ENCODE data around the gene SEMA6B.

Gene SEMA6B

DNA sequence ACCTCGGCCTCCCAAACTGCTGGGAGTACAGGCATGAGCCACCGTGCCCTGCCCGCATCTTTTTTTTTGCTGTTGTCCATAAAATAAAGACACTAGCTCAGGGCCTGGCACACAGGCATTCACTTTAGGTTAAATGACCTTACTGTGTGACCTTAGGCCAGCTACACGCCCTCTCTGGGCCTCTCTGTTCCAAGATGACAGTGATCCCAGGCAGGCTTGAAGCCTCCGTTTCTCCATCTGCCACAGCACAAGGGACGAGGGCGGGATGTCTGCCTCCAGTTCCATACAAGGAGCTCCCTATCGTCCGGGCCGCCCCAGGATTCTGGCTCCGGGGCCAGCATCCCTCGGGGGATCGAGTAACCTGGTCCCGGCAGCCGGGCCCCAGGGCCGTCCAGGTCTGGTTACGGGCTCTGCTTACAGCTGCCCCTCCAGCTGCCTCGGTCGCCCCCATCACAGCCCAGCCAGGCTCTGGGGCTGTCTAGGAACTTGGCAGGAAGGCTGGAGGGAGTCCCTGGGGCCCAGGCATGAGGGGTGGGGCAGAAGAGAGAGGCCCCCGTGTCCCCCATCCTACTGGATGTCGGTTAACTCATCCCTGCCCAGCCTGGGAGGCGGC is 11.9 kb upstream of the SEMA6B start:
- DNase-seq: no peak

DNA sequence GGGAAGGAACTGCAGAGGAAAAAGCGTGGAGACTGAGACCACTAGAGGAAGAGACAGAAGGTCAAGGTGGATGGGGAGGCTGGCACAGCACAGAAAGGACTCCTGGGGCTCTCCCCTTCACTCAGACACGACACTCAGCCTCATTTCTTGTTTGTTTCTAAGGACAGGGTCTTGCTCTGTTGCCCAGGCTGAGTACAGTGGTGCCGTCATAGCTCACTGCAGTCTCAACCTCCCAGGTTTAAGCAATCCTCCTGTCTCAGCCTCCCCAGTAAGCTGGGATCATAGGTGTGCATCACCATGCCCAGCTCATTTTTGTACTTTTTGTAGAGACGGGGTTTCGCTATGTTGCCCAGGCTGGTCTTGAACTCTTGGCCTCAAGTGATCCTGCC is 11.4 kb upstream of the SEMA6B start:
- no peak for DNase-seq

DNA sequence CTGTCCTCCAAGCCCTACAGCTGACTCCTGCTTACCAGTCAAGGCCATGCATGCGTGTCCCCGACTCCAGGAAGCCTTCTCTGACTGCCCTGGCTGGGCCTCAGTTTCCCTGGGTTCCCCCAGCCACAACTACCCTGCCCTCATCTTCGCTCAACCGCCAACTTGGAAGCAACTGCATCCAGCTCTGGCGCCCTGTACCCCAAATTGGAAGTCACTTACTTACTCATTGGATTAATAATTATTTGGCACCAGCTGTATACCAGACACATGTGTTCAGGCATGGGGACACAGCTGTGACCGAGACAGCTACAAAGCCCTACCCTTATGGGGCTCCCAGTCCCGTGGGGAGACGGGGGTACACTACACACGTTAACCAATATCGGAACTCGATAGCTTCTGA is 10.9 kb upstream of the SEMA6B start:
- no peak for DNase-seq

DNA sequence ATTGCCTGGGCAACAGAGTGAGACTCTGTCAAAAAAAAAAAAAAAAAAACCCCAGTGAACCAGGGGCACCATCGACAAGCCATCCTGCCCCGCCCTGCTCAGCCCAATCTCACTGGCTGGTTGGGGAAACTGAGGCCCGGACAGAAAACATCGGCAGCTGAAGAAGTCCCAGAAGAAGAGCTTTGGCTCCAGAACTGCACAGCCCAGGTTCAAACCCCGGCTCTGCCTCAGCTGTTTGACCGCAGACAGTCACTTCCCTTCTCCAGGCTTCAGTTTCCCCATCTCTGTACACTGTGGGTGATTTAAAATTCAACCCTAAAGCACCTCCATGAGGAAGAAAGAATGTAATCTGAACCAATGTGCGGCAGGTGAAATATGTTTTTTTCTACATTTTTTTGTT is 9.4 kb upstream of the SEMA6B start:
- peak; percentile 71 to 85 (median 79) for DNase-seq

GRCh38 chr19:4567584-4568071 is 8.1 kb upstream of the SEMA6B start:
- DNase-seq: peak; percentile 84 to 89 (median 86)

DNA sequence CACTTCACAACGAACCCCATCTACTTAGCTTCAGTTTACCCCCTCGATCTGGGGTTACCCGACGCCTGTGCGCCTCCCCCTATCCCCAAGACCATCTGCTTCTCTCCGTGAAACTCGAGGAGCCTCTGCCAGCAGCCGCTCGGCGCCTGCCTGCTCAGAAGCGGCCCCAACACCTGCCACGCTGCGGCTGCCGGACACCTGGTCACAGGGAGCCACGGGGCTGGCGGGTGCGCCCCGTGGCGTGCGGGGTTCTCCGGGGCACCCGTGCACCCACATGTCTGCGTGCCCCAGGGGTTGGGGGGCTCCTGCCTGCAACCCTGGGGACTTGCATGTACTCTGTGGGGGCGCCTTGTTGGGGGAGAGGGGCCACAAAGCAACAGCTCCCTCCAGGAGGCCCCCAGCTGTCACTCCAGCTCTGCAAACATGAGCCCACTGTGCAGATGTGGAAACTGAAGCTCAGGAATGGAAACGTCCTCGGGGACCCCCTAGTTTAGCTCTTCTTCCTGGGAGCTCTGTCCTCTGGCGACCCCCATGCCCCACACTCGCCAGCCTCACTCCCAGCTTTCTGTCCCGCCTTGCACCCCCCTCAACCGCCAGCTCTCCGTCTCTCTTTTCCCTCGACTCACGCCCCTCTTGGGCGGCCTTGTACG is 7.0 kb upstream of the SEMA6B start:
- DNase-seq: no peak

GRCh38 chr19:4563562-4563961 is 4.1 kb upstream of the SEMA6B start:
- peak; percentile 89 to 95 (median 90) for DNase-seq

GRCh38 chr19:4562085-4562484 is 2.6 kb upstream of the SEMA6B start:
- peak; percentile 83 to 95 (median 88) for DNase-seq

GRCh38 chr19:4557971-4558941 is 1.2 kb downstream of the SEMA6B start:
- peak; percentile 45 to 69 (median 62) for DNase-seq

- peak in 1 of 4 experiments; percentile 35 for DNase-seq
Measured at GRCh38 chr19:4557144-4557970, 2.1 kb downstream of the SEMA6B start.

DNA sequence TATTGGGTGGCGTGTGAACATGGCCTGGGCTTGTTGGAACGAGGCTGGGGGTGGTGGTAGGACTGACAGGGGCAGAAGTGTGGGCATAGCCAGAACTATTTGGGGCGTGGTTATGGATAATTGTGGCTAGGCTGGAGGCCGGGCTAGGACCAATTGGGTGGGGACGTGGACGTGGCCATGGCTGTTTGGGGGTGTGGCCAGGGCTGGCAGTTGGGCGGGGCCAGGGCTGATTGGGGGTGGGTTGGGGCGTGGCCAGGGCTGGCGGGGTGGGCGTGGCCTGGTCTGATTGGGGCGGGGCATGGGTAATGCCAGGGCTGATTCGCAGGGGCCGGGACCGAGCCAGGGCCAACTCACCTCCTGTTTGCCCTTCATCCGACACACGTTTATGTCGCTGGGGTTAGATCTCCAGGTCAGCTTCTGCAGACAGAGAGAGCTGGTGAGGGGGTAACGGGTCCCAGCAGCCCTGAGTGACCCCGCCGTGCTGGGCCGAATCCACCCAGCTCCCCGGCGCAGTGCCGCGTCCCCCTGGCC is 2.8 kb downstream of the SEMA6B start:
- peak; percentile 55 to 87 (median 62) for DNase-seq

DNA sequence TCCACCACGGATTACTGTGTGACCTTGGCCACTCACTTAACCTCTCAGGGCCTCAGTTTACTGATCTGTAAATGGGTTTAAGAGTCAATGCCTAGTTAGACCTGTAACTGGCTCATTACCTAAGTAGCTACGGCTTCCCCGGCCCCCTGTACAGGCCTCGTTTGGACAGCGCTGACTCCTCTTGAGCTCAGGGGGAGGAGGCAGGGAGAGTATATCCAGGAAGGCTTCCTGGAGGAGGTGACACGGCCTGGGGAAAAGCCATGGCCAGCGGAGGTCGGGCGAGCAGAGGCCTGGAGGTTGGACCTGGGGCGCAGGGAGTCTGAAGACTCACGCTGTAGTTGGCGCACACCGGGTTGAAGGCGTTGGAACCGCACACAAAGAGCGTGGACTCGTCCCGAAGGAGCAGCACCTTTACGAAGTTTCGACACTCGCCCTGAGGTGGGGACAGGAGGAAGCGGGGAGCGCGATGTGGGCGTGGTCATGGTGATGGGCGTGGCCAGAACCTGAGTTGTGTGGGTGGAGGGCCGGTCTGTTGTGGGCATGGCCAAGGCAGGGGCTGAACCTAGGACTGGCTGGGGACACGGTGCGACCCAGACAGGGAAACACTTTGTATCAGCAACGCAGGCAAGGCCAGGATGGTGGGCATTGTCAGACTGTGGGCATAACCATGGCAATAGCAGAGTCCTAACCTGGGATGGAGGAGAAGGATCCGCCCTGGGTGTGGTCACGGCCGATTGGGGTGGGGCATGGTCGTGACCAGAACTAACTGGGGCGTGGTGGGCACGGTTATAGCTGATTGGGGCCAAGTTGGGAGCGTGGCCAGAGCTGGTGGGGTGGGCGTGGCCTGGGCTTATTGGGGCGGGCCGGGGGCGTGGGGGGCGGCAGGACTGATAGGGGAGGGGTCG is 3.6 kb downstream of the SEMA6B start:
- DNase-seq: peak in 1 of 4 experiments; percentile 46

GRCh38 chr19:4554717-4555116 is 4.8 kb downstream of the SEMA6B start:
- DNase-seq: no peak

- DNase-seq: no peak
Measured at GRCh38 chr19:4553775-4554174, 5.7 kb downstream of the SEMA6B start.

- DNase-seq: no peak
Measured at GRCh38 chr19:4553092-4553695, 6.3 kb downstream of the SEMA6B start.

DNA sequence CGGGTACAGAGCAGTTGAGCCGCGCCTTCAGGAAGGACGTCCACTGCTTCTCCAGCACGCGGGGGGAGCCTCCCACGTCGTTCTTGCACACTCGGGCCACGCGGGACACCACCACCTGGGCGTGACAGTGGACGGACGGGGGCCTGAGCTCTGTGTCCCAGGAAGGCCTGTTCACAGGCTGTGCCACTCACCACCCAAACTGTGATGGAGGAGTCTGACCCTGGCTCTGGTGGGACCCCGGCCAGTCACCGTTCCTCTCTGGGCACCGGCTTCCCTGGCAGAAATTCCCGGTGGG is 7.0 kb downstream of the SEMA6B start:
- DNase-seq: no peak

- no peak for DNase-seq
Measured at GRCh38 chr19:4550479-4551050, 8.9 kb downstream of the SEMA6B start.

DNA sequence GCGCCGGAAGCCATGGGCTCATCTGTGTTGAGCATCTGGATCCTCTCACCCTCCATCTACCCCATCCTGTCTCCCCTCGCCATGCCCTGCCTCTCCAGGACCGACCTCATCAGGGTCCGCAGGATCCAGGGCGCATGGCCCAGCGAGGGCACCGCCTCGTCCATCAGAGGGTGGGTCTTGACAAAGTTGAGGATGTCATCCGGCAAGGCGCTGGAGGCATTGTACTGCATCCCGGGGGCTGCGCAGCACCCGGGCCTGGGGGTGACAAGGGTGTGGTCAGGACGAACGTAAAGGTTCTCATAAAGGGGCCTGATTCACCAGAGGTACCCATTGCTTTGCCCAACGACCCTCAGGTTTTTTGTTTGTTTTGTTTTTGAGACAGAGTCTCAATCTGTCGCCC is 9.5 kb downstream of the SEMA6B start:
- DNase-seq: no peak

GRCh38 chr19:4548238-4548584 is 11.3 kb downstream of the SEMA6B start:
- DNase-seq: no peak
